Suprapubic skin (tissue), 4 donors: Measurements from ENCODE around the gene ESRP2. TPM values are rescaled to one million over a fixed set of nuclear protein-coding genes. Genes with fewer than 3 reads are reported as not detected.

Experiments used
- DNase-seq, 2 donors: peaks; one replicate each; pipeline ENCODE4 v3.0.0-alpha.2; 2019; ENCODE audit warnings: low spot score in 2 of 2
- H3K27ac ChIP-seq: fragments of 200-600 bp; sonication (generic); one replicate; pipeline ENCODE4 v1.5.1; 2019
- H3K27me3 ChIP-seq: fragments of 200-600 bp; sonication (generic); one replicate; pipeline ENCODE4 v1.5.1; 2019
- H3K36me3 ChIP-seq: fragments of 200-600 bp; sonication (generic); one replicate; pipeline ENCODE4 v1.5.1; 2019
- H3K4me1 ChIP-seq: fragments of 200-600 bp; sonication (generic); one replicate; pipeline ENCODE4 v1.5.1; 2019
- H3K4me3 ChIP-seq: fragments of 200-600 bp; sonication (generic); one replicate; pipeline ENCODE4 v1.5.1; 2019; ENCODE audit warnings: mild to moderate bottlenecking
- H3K9me3 ChIP-seq: fragments of 200-600 bp; sonication (generic); one replicate; pipeline ENCODE4 v1.5.1; 2019
- CTCF ChIP-seq, 2 donors: fragments of 200-600 bp in 1 of 2; fragments of 450-650 bp in 1 of 2; sonication (generic) in 1 of 2; IDR thresholded peaks; one replicate each; pipeline ENCODE4 v1.5.1; 2016 to 2019; ENCODE audit warnings: antibody characterized with exemption in 2 of 2, mild to moderate bottlenecking in 1 of 2, moderate library complexity in 1 of 2
- EP300 ChIP-seq: sonication (generic); formaldehyde crosslinking; IDR thresholded peaks from one replicate; pipeline ENCODE4 v1.6.1; 2017; ENCODE audit warnings: antibody characterized with exemption
- POLR2A ChIP-seq, 2 donors: fragments of 450-650 bp; IDR thresholded peaks; one replicate each; pipeline ENCODE4 v1.6.1; 2017; ENCODE audit warnings: antibody characterized with exemption in 2 of 2, mild to moderate bottlenecking in 2 of 2, moderate library complexity in 2 of 2
- POLR2AphosphoS5 ChIP-seq, 3 donors: sonication (generic); formaldehyde crosslinking; IDR thresholded peaks; one replicate each; pipeline ENCODE4 v1.6.1; 2017; ENCODE audit warnings: antibody characterized with exemption in 3 of 3
- WGBS: methylation state at CpG from one replicate; pipeline ENCODE4 v1.1.5; 2018; 5-methylcytosine and 5-hydroxymethylcytosine counted together
- total RNA-seq, 4 donors: library from RNA; depleted of rRNA; stranded (reverse); fragments of >200 nt; gene quantifications; one replicate each; pipeline ENCODE4 v1.1.0, GENCODE V29; 2016

The ESRP2 gene
- total RNA-seq, 4 donors from 2014 or later: 77.0 to 133 (median 99.7) TPM

DNA sequence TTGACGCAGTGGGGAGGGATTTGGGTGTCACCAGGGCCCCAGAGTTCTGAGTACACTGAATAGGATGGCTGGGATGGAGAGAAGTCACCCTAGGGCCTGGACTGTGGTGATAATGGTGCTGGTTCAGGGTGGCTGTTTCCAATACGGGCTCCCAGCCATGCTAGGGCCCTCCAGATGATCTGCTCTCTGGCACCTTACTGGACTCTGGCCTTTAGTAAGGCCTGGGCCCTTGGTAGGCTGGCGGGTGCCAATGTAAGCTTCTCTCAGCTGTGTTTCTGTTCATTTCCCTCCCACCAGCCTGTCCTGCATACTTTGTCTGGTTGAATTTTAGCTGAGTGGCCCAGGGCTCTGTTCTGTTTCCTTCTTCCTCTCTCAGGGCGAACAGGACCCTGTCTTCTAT lies 12.0 kb upstream of the ESRP2 start:
- Histone ChIP-seq H3K27ac (no peak overlapping the region), H3K27me3 (no peaks in the 10 kb centered on the region)
- 84% methylated on average over 4 of the region's 4 CpGs for WGBS

DNA sequence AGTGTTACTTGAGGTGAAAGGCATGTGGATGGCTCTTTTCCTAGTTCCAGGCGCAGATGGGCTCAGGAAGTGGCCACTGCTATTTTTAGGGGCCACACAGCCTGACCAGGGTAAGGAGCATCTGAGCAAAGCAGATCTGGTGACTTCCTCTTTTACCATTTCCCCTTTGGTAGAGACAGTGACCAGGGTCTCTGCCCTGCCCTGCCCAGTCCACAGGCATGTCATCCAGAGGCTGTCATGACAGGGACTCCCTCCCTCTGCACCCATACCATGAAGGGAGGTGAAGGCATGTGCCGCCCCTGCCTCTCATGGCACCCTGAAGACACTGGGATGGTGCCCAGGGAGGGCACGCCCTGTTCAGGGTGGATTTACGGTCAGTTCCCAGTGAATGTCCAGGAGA lies 11.5 kb upstream of the ESRP2 start:
- H3K36me3 ChIP-seq: peaks cover 21% of the 10 kb centered on the region
- H3K4me1 ChIP-seq: peaks cover 50% of the 10 kb centered on the region
- 88% methylated on average over 2 of the region's 4 CpGs for WGBS
- H3K4me3 ChIP-seq: peak overlapping the region; percentile 87
- DNase-seq: no peak
- TF ChIP-seq POLR2A (IDR thresholded peaks at IDR 0.05) (no peak), CTCF (IDR thresholded peaks at IDR 0.05) (no peak), EP300 (no peak), POLR2AphosphoS5 (IDR thresholded peaks at IDR 0.05) (no peak)
- H3K27me3 ChIP-seq: no peaks in the 10 kb centered on the region
- no peak overlapping the region for H3K27ac ChIP-seq
- H3K9me3 ChIP-seq: no peaks in the 10 kb centered on the region

More for the DNA sequence above, 12.0 kb upstream of the ESRP2 start:
- H3K9me3 ChIP-seq: no peaks in the 10 kb centered on the region
- H3K4me1 ChIP-seq: peaks cover 54% of the 10 kb centered on the region
- H3K4me3 ChIP-seq: no peak overlapping the region
- DNase-seq: no peak
- no peak for TF ChIP-seq POLR2A (IDR thresholded peaks at IDR 0.05)
- no peak for TF ChIP-seq CTCF (IDR thresholded peaks at IDR 0.05)
- no peak for TF ChIP-seq EP300
- no peak for TF ChIP-seq POLR2AphosphoS5 (IDR thresholded peaks at IDR 0.05)
- peaks cover 21% of the 10 kb centered on the region for H3K36me3 ChIP-seq

DNA sequence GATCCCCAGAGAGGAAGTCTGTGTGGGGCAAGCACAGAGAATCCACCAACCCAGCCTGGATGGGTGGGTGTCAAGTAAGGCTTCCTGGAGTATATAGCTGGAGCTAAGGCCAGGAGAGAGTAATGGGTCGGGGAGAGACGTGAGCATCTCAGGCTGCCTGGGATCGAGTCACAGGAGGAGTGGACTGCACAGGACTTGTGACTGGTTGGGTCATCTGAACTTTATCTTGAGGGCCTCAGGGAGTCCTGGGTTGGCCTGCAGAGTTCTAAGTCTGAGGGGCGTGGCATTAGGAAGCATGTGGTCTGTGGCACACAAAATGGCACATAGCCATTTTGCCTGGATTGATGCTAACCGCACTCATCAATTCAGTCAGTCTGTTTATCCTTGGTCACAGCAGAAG lies 10.7 kb upstream of the ESRP2 start:
- Histone ChIP-seq H3K4me3 (peak overlapping the region; percentile 87), H3K36me3 (peaks cover 18% of the 10 kb centered on the region), H3K4me1 (peaks cover 44% of the 10 kb centered on the region), H3K27ac (peak overlapping the region; percentile 7), H3K27me3 (no peaks in the 10 kb centered on the region), H3K9me3 (no peaks in the 10 kb centered on the region)
- WGBS: 49% methylated on average over 5 of the region's 5 CpGs
- TF ChIP-seq EP300: no peak
- TF ChIP-seq POLR2AphosphoS5 (IDR thresholded peaks at IDR 0.05): no peak
- TF ChIP-seq CTCF (IDR thresholded peaks at IDR 0.05): no peak
- no peak for TF ChIP-seq POLR2A (IDR thresholded peaks at IDR 0.05)
- DNase-seq: no peak

- no peak for TF ChIP-seq POLR2AphosphoS5 (IDR thresholded peaks at IDR 0.05)
- TF ChIP-seq EP300: no peak
- TF ChIP-seq POLR2A (IDR thresholded peaks at IDR 0.05): no peak
- TF ChIP-seq CTCF (IDR thresholded peaks at IDR 0.05): no peak
- DNase-seq: no peak
- Histone ChIP-seq H3K4me1 (peaks cover 44% of the 10 kb centered on the region), H3K4me3 (peak overlapping the region; percentile 87), H3K27ac (peak overlapping the region; percentile 7), H3K36me3 (peaks cover 18% of the 10 kb centered on the region), H3K9me3 (no peaks in the 10 kb centered on the region), H3K27me3 (no peaks in the 10 kb centered on the region)
- 72% methylated on average over 7 of the region's 7 CpGs for WGBS
Observed at GRCh38 chr16:68246121-68246520, 10.2 kb upstream of the ESRP2 start.

DNA sequence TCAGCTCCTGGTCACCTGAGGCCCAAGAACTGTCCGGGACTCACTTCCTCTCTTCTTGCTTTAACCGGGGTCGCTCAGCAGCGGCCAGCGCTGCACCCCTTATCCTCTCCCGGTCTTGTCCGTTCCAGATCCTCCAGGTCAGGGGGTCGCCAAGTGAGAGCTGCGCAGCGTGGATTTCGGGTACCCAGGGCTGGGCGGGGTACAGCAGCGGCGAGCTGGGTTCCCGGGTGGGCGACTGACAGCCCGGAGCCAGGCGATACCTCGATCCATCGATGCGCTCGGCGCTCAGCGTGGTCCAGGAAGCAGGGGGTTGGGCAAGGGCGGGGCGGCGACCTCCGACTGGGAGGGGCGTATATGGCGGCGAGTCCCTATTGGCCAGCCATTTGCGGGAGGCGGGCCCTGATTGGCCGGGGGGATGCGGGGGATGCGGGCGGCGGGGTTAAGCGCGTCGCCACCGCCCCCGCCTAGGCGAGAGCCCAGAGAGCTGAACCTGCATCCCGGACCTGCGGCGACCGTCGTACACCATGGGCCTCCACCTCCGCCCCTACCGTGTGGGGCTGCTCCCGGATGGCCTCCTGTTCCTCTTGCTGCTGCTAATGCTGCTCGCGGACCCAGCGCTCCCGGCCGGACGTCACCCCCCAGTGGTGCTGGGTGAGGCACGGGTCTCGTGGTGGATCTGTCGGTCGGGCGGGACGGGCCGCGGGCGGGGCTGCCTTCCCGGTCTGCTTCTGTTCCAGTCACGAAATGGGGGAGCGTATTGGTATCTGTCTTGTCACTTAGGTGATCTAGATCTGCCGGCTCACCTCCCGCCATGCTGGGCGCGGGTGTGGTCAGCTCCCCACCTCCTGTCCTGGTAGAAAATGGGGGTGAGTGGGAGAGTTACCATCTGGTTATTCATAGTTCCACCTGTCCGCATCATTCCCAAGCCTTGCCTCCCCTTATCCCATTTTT lies 9.3 kb upstream of the ESRP2 start, which contains the start of gene PLA2G15:
Gene PLA2G15, plus strand, starts transcription at position 471 of the 951 bp plus-strand sequence. Its CDS starts 54 bp downstream, at position 525.
- peak; percentile 97 to 98 for DNase-seq
- no peaks in the 10 kb centered on the region for H3K27me3 ChIP-seq
- peaks cover 11% of the 10 kb centered on the region for H3K36me3 ChIP-seq
- no peak for TF ChIP-seq EP300
- TF ChIP-seq POLR2A (IDR thresholded peaks at IDR 0.05): no peak
- no peak for TF ChIP-seq CTCF (IDR thresholded peaks at IDR 0.05)
- TF ChIP-seq POLR2AphosphoS5 (IDR thresholded peaks at IDR 0.05): no peak
- peak within 1 kb of the TSS; percentile 87 for H3K4me3 ChIP-seq
- peaks cover 38% of the 10 kb centered on the region for H3K4me1 ChIP-seq
- WGBS: under 1% methylated on average over 19 of the region's 75 CpGs
- H3K27ac ChIP-seq: peak within 1 kb of the TSS; percentile 36
- H3K9me3 ChIP-seq: no peaks in the 10 kb centered on the region
